Measurements from ENCODE around the gene RPS6KA2. TPM values are rescaled to one million over a fixed set of nuclear protein-coding genes. Genes with fewer than 3 reads are reported as not detected.

RPS6KA2 gene
- total and polyA plus RNA-seq, 8 donors, result 7.9 to 95.4 (median 22.9) TPM

GRCh38 chr6:166381381-166381732 is 245.7 kb downstream of the RPS6KA2 start:
- no peak for FAIRE-seq
- Histone ChIP-seq H3K36me3 (no peaks in the 10 kb centered on the region), H3K27me3 (no peaks in the 10 kb centered on the region), H3K27ac (peak overlapping the region; percentile 90 to 98 (median 98)), H3K4me3 (peak overlapping the region; percentile 73 to 97 (median 88)), H3K4me1 (peaks cover 5 to 32% (median 11%) of the 10 kb centered on the region in 3 donors), H3K9me3 (no peaks in the 10 kb centered on the region)
- TF ChIP-seq, protein P1, sequence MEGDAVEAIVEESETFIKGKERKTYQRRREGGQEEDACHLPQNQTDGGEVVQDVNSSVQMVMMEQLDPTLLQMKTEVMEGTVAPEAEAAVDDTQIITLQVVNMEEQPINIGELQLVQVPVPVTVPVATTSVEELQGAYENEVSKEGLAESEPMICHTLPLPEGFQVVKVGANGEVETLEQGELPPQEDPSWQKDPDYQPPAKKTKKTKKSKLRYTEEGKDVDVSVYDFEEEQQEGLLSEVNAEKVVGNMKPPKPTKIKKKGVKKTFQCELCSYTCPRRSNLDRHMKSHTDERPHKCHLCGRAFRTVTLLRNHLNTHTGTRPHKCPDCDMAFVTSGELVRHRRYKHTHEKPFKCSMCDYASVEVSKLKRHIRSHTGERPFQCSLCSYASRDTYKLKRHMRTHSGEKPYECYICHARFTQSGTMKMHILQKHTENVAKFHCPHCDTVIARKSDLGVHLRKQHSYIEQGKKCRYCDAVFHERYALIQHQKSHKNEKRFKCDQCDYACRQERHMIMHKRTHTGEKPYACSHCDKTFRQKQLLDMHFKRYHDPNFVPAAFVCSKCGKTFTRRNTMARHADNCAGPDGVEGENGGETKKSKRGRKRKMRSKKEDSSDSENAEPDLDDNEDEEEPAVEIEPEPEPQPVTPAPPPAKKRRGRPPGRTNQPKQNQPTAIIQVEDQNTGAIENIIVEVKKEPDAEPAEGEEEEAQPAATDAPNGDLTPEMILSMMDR (IDR thresholded peaks at IDR 0.05), result no peak
- WGBS, 2 donors, result 8 to 9% methylated on average over 6 of the region's 6 CpGs
- intact Hi-C loops (cut with DNase I), result no loop called here
- no peak for ATAC-seq
- DNase-seq, result no peak

DNA sequence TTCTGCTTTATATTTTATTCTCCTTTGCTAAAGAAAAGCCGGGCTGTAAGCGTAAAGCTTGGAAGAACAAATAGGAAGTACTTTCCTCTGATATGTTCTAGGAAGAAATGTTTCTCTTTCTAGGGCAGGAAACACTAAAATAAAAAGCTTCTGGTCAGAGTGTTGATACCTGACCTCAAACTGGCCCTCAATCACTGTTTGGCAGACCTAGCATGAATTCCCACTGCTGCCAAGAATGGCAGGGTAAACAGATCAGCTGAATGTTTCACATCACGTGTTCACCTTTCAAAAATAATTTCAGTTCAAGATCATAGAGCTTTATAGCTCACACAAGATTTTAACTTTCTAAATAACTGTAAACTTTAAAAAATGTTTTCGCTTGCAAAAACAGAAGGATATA is 247.3 kb downstream of the RPS6KA2 start:
- FAIRE-seq (no peak), ATAC-seq (peak in 2 of 4 donors; percentile 5 to 15), DNase-seq (peak in 4 of 6 donors; percentile 50 to 70 (median 66))
- intact Hi-C loops (cut with DNase I), result no loop called here
- TF ChIP-seq, protein P1 (IDR thresholded peaks at IDR 0.05), result no peak
- Histone ChIP-seq H3K36me3 (no peaks in the 10 kb centered on the region), H3K4me3 (peak overlapping the region in 1 of 4 donors; percentile 97), H3K9me3 (no peaks in the 10 kb centered on the region), H3K27ac (peak overlapping the region in 2 of 4 donors; percentile 90 to 97), H3K4me1 (peaks cover 5 to 32% (median 11%) of the 10 kb centered on the region in 3 donors), H3K27me3 (no peaks in the 10 kb centered on the region)
- 25 to 26% methylated on average over 4 of the region's 4 CpGs for WGBS, 2 donors

DNA sequence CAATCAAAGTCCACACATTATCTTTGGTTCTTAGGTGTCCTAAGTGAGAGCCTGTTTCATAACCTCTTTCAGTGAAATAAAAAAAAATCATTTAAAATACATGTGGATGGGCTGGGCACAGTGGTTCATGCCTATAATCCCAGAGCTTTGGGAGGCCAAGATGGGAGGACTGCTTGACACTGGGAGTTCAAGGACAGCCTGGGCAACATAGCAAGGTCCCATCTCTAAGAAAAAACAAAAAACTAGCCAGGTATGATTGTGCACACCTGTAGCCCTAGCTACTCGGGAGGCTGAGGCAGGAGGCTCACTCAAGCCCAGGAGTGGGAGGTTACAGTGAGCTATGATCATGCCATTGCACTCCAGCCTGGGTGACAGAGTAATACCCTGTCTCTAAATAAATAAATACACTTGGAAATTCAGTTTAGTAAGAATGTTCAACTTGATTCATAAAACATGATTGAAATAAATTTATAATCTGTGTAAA is 247.9 kb downstream of the RPS6KA2 start:
- Histone ChIP-seq H3K36me3 (no peaks in the 10 kb centered on the region), H3K9me3 (no peaks in the 10 kb centered on the region), H3K4me3 (no peak overlapping the region), H3K4me1 (peaks cover 5 to 30% (median 11%) of the 10 kb centered on the region in 3 donors), H3K27me3 (no peaks in the 10 kb centered on the region), H3K27ac (peak overlapping the region in 2 of 4 donors; percentile 90 to 97)
- DNase-seq, result no peak
- no peak for ATAC-seq
- 57 to 63% methylated on average over 1 of the region's 1 CpG for WGBS, 2 donors
- no peak for FAIRE-seq
- intact Hi-C loops (cut with DNase I), result no loop called here
- TF ChIP-seq, protein P1 (IDR thresholded peaks at IDR 0.05), result no peak

DNA sequence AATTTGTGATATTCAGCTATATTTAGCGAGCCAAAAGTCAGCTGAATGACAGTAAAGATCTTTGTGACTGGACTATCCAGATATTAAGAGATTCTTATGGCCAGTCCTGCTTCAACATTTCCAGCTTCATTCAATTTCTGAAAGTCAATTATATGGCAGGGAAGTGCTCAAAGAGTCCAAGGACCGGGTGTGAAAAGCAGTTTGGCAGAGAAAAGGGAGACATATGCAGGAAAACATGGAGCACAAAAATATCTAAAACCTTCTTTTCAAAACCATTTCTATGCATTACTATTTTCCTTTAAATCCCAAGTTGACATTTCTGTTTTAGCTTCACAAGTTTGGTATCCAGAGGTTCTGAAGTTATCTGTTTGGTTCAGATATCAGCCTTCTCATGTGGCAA is 249.3 kb downstream of the RPS6KA2 start:
- DNase-seq, result no peak

GRCh38 chr6:166375013-166375412 is 252.0 kb downstream of the RPS6KA2 start:
- no peaks in the 10 kb centered on the region for H3K36me3 ChIP-seq
- TF ChIP-seq, protein P1 (IDR thresholded peaks at IDR 0.05), result no peak
- intact Hi-C loops (cut with DNase I), result no loop called here
- no peak for ATAC-seq
- no peak overlapping the region for H3K4me3 ChIP-seq
- H3K4me1 ChIP-seq, result peaks cover under 1 to 22% (median 11%) of the 10 kb centered on the region in 3 donors
- H3K27ac ChIP-seq, result no peak overlapping the region
- FAIRE-seq, result no peak
- 94 to 98% methylated on average over 1 of the region's 1 CpG for WGBS, 2 donors
- DNase-seq, result no peak
- no peaks in the 10 kb centered on the region for H3K27me3 ChIP-seq
- no peaks in the 10 kb centered on the region for H3K9me3 ChIP-seq

More for the DNA sequence above, 249.3 kb downstream of the RPS6KA2 start:
- H3K36me3 ChIP-seq, result no peaks in the 10 kb centered on the region
- H3K9me3 ChIP-seq, result no peaks in the 10 kb centered on the region
- TF ChIP-seq, protein P1 (IDR thresholded peaks at IDR 0.05), result no peak
- ATAC-seq (no peak), FAIRE-seq (no peak)
- WGBS, 2 donors, result 46 to 68% methylated on average over 2 of the region's 2 CpGs
- intact Hi-C loops (cut with DNase I), result no loop called here
- no peak overlapping the region for H3K27ac ChIP-seq
- H3K4me1 ChIP-seq, result peaks cover 5 to 27% (median 11%) of the 10 kb centered on the region in 3 donors
- no peaks in the 10 kb centered on the region for H3K27me3 ChIP-seq
- H3K4me3 ChIP-seq, result no peak overlapping the region
